Fibroblast of lung (primary cell): Measurements from ENCODE around the gene TMEM178B. TPM values are rescaled to one million over a fixed set of nuclear protein-coding genes. Genes with fewer than 3 reads are reported as not detected.

Experiments
- DNase-seq, 2 donors: peaks; one replicate each; pipeline versions ENCODE4 v3.0.0 to v3.0.0-alpha.2; 2010; ENCODE audit warnings: low read depth in 2 of 2
- H2AFZ ChIP-seq: 2 replicates; pipeline ENCODE4 v1.5.1; 2012; ENCODE audit warnings: low read length, control low read depth, inconsistent platforms
- H3K27ac ChIP-seq: 2 replicates; pipeline ENCODE4 v1.5.1; 2011; ENCODE audit warnings: low read length, control low read depth; ENCODE audit not compliant: insufficient read depth
- H3K27me3 ChIP-seq: 2 replicates; pipeline ENCODE4 v1.5.1; 2011; ENCODE audit warnings: mild to moderate bottlenecking, low read length; ENCODE audit not compliant: control insufficient read depth, insufficient read depth
- H3K36me3 ChIP-seq: 2 replicates; pipeline ENCODE4 v1.5.1; 2011; ENCODE audit warnings: low read length; ENCODE audit not compliant: control insufficient read depth, insufficient read depth
- H3K4me1 ChIP-seq: 2 replicates; pipeline ENCODE4 v1.5.1; 2011; ENCODE audit warnings: low read length; ENCODE audit not compliant: control insufficient read depth, insufficient read depth; ENCODE audit errors: extremely low read depth
- H3K4me2 ChIP-seq: 2 replicates; pipeline ENCODE4 v1.5.1; 2011; ENCODE audit warnings: low read length, control low read depth; ENCODE audit not compliant: insufficient read depth; ENCODE audit errors: extremely low read depth
- H3K4me3 ChIP-seq, 4 experiments: fragments of 200-600 bp in 1 of 4; sonication (generic) in 1 of 4; replicated peaks in 1 of 4; 2 replicates each; pipeline ENCODE4 v1.5.1; 2011 to 2016; ENCODE audit warnings: low read length in 4 of 4, low read depth in 3 of 4, mild to moderate bottlenecking in 3 of 4, control low read depth in 2 of 4, inconsistent platforms in 1 of 4, mixed read lengths in 1 of 4; ENCODE audit not compliant: insufficient read depth in 1 of 4; ENCODE audit errors: control extremely low read depth in 1 of 4
- H3K79me2 ChIP-seq: 2 replicates; pipeline ENCODE4 v1.5.1; 2012; ENCODE audit warnings: mild to moderate bottlenecking, low read length, inconsistent platforms; ENCODE audit not compliant: control insufficient read depth, insufficient read depth
- H3K9ac ChIP-seq: 2 replicates; pipeline ENCODE4 v1.5.1; 2011; ENCODE audit warnings: mild to moderate bottlenecking, low read length, control low read depth; ENCODE audit not compliant: insufficient read depth
- H3K9me3 ChIP-seq: 2 replicates; pipeline ENCODE4 v1.5.1; 2012; ENCODE audit warnings: low read depth, low read length; ENCODE audit not compliant: control insufficient read depth, insufficient read depth
- H4K20me1 ChIP-seq: 2 replicates; pipeline ENCODE4 v1.5.1; 2011; ENCODE audit warnings: low read length; ENCODE audit not compliant: control insufficient read depth, insufficient read depth; ENCODE audit errors: extremely low read depth
- EZH2 ChIP-seq: IDR thresholded peaks from 2 replicates; pipeline ENCODE4 v1.5.1; 2012; ENCODE audit warnings: low read length, control low read depth, mild to moderate bottlenecking; ENCODE audit errors: missing control alignments
- polyA plus RNA-seq, 2 donors: library from polyadenylated mRNA; depleted of rRNA in 1 of 2; stranded (reverse) in 1 of 2; unstranded in 1 of 2; fragments of >200 nt; gene quantifications; 2 replicates each; pipeline ENCODE4 v1.2.1, GENCODE V29; 2011 to 2012; ENCODE audit warnings: missing spikeins in 1 of 2
- total RNA-seq: library from RNA; depleted of rRNA; stranded (reverse); fragments of >200 nt; gene quantifications from 2 replicates; pipeline ENCODE4 v1.2.1, GENCODE V29; 2014
- TF ChIP-seq, protein P1 (sequence below), 2 donors: IDR thresholded peaks in 1 of 2; conservative IDR thresholded peaks in 1 of 2; 1 replicate in 1 of 2; 2 replicates in 1 of 2; pipeline ENCODE4 v1.5.1; 2011 to 2012; ENCODE audit warnings: low read length in 2 of 2, control low read depth in 1 of 2, inconsistent platforms in 1 of 2, low read depth in 1 of 2, mild to moderate bottlenecking in 1 of 2

TMEM178B gene
- total and polyA plus RNA-seq, 2 donors (not counting 1 experiment from before 2014, with no cell fraction given) = under 0.01 to 0.14 TPM

DNA sequence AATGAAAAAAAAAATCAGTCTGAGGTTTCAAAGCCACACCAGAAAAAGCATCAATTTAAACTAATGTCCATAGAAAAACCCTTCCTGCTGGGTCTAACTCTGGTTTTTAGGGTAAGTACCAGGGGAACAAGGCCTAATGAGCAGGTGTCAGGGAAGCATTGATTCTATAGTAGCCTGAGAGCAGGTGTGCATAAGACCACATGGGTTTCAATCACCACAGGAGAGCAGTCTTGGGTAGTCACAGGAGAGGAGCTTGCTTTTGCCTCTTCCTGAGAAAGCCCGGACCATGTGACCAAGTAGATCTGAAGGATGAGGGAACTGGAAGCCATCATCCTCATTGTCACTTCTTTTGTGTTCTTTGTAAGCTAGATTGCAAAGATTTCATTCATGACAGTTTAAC lies 411.0 kb downstream of the TMEM178B start:
- H3K36me3 ChIP-seq = no peaks in the 10 kb centered on the region
- H4K20me1 ChIP-seq = no peaks in the 10 kb centered on the region
- no peak for DNase-seq
- no peak overlapping the region for H3K4me2 ChIP-seq
- no peak overlapping the region for H3K4me3 ChIP-seq
- H3K9me3 ChIP-seq = no peaks in the 10 kb centered on the region
- H2AFZ ChIP-seq = no peak overlapping the region
- TF ChIP-seq EZH2 = no peak
- TF ChIP-seq, protein P1, sequence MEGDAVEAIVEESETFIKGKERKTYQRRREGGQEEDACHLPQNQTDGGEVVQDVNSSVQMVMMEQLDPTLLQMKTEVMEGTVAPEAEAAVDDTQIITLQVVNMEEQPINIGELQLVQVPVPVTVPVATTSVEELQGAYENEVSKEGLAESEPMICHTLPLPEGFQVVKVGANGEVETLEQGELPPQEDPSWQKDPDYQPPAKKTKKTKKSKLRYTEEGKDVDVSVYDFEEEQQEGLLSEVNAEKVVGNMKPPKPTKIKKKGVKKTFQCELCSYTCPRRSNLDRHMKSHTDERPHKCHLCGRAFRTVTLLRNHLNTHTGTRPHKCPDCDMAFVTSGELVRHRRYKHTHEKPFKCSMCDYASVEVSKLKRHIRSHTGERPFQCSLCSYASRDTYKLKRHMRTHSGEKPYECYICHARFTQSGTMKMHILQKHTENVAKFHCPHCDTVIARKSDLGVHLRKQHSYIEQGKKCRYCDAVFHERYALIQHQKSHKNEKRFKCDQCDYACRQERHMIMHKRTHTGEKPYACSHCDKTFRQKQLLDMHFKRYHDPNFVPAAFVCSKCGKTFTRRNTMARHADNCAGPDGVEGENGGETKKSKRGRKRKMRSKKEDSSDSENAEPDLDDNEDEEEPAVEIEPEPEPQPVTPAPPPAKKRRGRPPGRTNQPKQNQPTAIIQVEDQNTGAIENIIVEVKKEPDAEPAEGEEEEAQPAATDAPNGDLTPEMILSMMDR (conservative IDR thresholded peaks at IDR 0.05 in 1 of 2, IDR thresholded peaks at IDR 0.05 in 1 of 2; ENCODE audit: low read depth in 1 of 2, low read length in 2 of 2) = no peak
- H3K27ac ChIP-seq = no peak overlapping the region
- H3K27me3 ChIP-seq = no peaks in the 10 kb centered on the region
- H3K4me1 ChIP-seq = no peaks in the 10 kb centered on the region
- no peak overlapping the region for H3K9ac ChIP-seq
- no peaks in the 10 kb centered on the region for H3K79me2 ChIP-seq

DNA sequence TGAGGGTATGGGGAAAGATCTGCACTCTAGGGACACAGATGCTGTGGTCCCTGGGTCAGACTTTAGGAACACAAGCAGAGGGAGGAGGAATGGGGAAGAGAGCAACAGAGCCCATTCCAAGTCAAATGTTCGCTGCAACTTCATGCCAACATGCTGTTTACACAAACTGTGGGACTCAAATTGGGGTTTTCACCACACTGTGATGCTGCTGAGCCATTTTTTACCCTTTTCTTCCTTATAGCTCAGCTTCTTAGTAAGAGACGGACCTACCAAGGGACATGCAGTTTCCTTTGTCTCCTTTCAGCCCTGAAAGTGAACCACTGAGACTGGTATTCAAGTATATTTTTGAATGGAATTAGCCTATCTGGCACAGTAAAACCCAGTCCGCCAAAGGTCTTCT lies 413.1 kb downstream of the TMEM178B start:
- DNase-seq = no peak
- no peaks in the 10 kb centered on the region for H3K4me1 ChIP-seq
- H4K20me1 ChIP-seq = no peaks in the 10 kb centered on the region
- no peak for TF ChIP-seq EZH2
- TF ChIP-seq, protein P1 (conservative IDR thresholded peaks at IDR 0.05 in 1 of 2, IDR thresholded peaks at IDR 0.05 in 1 of 2; ENCODE audit: low read depth in 1 of 2, low read length in 2 of 2) = no peak
- H3K79me2 ChIP-seq = no peaks in the 10 kb centered on the region
- H3K9ac ChIP-seq = no peak overlapping the region
- no peaks in the 10 kb centered on the region for H3K27me3 ChIP-seq
- no peaks in the 10 kb centered on the region for H3K9me3 ChIP-seq
- H2AFZ ChIP-seq = no peak overlapping the region
- H3K36me3 ChIP-seq = no peaks in the 10 kb centered on the region
- no peak overlapping the region for H3K27ac ChIP-seq
- H3K4me2 ChIP-seq = no peak overlapping the region
- no peak overlapping the region for H3K4me3 ChIP-seq

DNA sequence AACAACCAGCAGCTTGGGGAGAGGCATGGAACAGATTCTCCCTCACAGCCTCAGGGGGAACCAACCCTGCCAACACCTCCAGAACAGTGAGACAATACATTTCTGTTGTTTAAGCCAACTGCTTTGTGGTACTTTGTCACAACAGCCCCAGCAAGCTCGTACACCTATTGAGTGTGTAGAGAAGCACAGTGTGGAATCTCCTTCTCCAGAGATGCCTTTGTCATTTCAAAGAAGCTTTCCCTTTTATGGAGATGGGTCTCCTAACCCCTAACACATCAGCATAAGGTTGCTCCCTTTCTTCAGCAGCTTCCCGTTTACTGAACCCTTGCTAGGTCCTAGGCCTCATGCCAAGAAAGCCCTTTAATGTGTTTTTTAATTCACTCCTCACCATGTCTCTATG lies 416.6 kb downstream of the TMEM178B start:
- Histone ChIP-seq H4K20me1 (no peaks in the 10 kb centered on the region), H3K27me3 (no peaks in the 10 kb centered on the region)
- TF ChIP-seq, protein P1 (conservative IDR thresholded peaks at IDR 0.05 in 1 of 2, IDR thresholded peaks at IDR 0.05 in 1 of 2; ENCODE audit: low read depth in 1 of 2, low read length in 2 of 2) = no peak
- TF ChIP-seq EZH2 = no peak

More for the DNA sequence above, 416.6 kb downstream of the TMEM178B start:
- no peak for DNase-seq
- H3K9ac ChIP-seq = no peak overlapping the region
- no peak overlapping the region for H3K4me2 ChIP-seq
- H3K27ac ChIP-seq = no peak overlapping the region
- H3K4me1 ChIP-seq = no peaks in the 10 kb centered on the region
- H3K36me3 ChIP-seq = no peaks in the 10 kb centered on the region
- H3K79me2 ChIP-seq = no peaks in the 10 kb centered on the region
- H3K9me3 ChIP-seq = no peaks in the 10 kb centered on the region
- no peak overlapping the region for H2AFZ ChIP-seq
- H3K4me3 ChIP-seq = no peak overlapping the region
